Measurements from ENCODE around the gene VPS37B. TPM values are rescaled to one million over a fixed set of nuclear protein-coding genes. Genes with fewer than 3 reads are reported as not detected.

The VPS37B gene
- total and polyA plus RNA-seq, 12 donors = 11.0 to 52.4 (median 28.0) TPM

GRCh38 chr12:122842505-122843405 is 53.2 kb downstream of the VPS37B start:
- H3K9me3 ChIP-seq (replicated peaks in 1 of 3) = no peaks in the 10 kb centered on the region
- H3K27me3 ChIP-seq = no peaks in the 10 kb centered on the region
- TF ChIP-seq CTCF (IDR thresholded peaks at IDR 0.05) (no peak), POLR2A (IDR thresholded peaks at IDR 0.05) (no peak)
- peaks cover 28 to 34% of the 10 kb centered on the region in 2 donors for H3K4me1 ChIP-seq (replicated peaks in 1 of 2)
- H3K27ac ChIP-seq = peak overlapping the region; percentile 87 to 98 (median 96)
- no peak overlapping the region for H3K4me3 ChIP-seq
- intact Hi-C loops (cut with DNase I) = no loop called here
- DNase-seq = peak in 3 of 7 donors; percentile 31 to 49 (median 31)
- 61 to 77% (median 69%) methylated on average over 18 to 22 of the region's 22 CpGs for WGBS, 4 donors
- H3K36me3 ChIP-seq (replicated peaks in 1 of 2) = no peaks in the 10 kb centered on the region

- H3K9me3 ChIP-seq (replicated peaks in 1 of 3) = no peaks in the 10 kb centered on the region
- H3K36me3 ChIP-seq (replicated peaks in 1 of 2) = no peaks in the 10 kb centered on the region
- peaks cover 35 to 41% of the 10 kb centered on the region in 2 donors for H3K4me1 ChIP-seq (replicated peaks in 1 of 2)
- TF ChIP-seq CTCF (IDR thresholded peaks at IDR 0.05) (no peak), POLR2A (IDR thresholded peaks at IDR 0.05) (peak in 1 of 2 donors; percentile 87)
- DNase-seq = peak; percentile 83 to 95 (median 92)
- H3K4me3 ChIP-seq = no peak overlapping the region
- 39 to 48% (median 43%) methylated on average over 18 to 23 of the region's 23 CpGs for WGBS, 4 donors
- H3K27me3 ChIP-seq = no peaks in the 10 kb centered on the region
- H3K27ac ChIP-seq = peak overlapping the region; percentile 87 to 98 (median 96)
- intact Hi-C loops (cut with DNase I) = no loop called here
Measured at GRCh38 chr12:122841544-122842321, 54.2 kb downstream of the VPS37B start.

GRCh38 chr12:122840580-122841513 is 55.1 kb downstream of the VPS37B start:
- peak overlapping the region; percentile 81 to 98 (median 96) for H3K27ac ChIP-seq
- intact Hi-C loops (cut with DNase I) = no loop called here

More at GRCh38 chr12:122840580-122841513, 55.1 kb downstream of the VPS37B start:
- Histone ChIP-seq H3K9me3 (replicated peaks in 1 of 3) (no peaks in the 10 kb centered on the region), H3K36me3 (replicated peaks in 1 of 2) (no peaks in the 10 kb centered on the region), H3K4me1 (replicated peaks in 1 of 2) (peaks cover 41% of the 10 kb centered on the region in 2 donors), H3K27me3 (no peaks in the 10 kb centered on the region), H3K4me3 (no peak overlapping the region)
- DNase-seq = peak in 3 of 7 donors; percentile 36 to 51 (median 45)
- TF ChIP-seq CTCF (IDR thresholded peaks at IDR 0.05) (no peak), POLR2A (IDR thresholded peaks at IDR 0.05) (no peak)
- WGBS, 4 donors = 79 to 93% (median 82%) methylated on average over 13 to 26 of the region's 26 CpGs
